ENCODE data around the gene HOXC5. TPM values are rescaled to one million over a fixed set of nuclear protein-coding genes. Genes with fewer than 3 reads are reported as not detected.

The HOXC5 gene
- total and polyA plus RNA-seq, 2 donors (not counting 1 experiment from before 2014, with no cell fraction given), result not detected

DNA sequence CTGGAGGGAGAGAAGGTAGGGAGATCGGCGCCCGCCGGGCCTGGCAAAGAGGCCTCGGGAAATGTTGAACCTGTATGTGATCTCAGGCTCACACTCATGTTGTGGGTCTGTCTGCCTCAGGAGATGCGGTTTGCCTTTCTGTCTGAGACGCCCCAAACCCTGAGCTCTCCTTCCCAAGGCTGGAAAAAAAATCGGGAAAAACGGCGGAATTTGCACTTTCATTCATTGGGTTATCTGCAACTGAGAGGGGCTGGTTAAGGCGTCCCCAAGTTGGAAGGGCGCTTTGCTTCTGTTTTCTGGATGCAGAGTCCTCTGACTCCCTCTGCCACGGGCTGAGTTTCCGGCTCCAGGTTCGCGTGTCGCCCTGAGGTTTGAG, 37.9 kb upstream of the HOXC5 start:
- Histone ChIP-seq H3K79me2 (ENCODE audit: control insufficient read depth, insufficient read depth, low read length) (no peaks in the 10 kb centered on the region), H3K36me3 (replicated peaks in 1 of 2; ENCODE audit: control extremely low read depth in 1 of 2, control insufficient read depth in 1 of 2, extremely low read depth in 1 of 2, insufficient read depth in 2 of 2, low read length in 1 of 2) (no peaks in the 10 kb centered on the region), H3K27ac (ENCODE audit: low read length in 2 of 2) (no peak overlapping the region), H4K20me1 (ENCODE audit: control insufficient read depth, insufficient read depth, low read length, poor library complexity, severe bottlenecking) (no peaks in the 10 kb centered on the region), H3K9me3 (ENCODE audit: control extremely low read depth in 1 of 3, control insufficient read depth in 2 of 3, insufficient read depth in 1 of 3, low read length in 2 of 3) (peaks cover 0 to 73% (median 0%) of the 10 kb centered on the region in 3 donors), H3K27me3 (replicated peaks in 1 of 4; ENCODE audit: control extremely low read depth in 1 of 4, control insufficient read depth in 3 of 4, insufficient read depth in 4 of 4, low read length in 3 of 4) (peaks cover 0 to 98% (median 86%) of the 10 kb centered on the region in 4 experiments), H2AFZ (ENCODE audit: insufficient read depth, low read depth, low read length, poor library complexity, severe bottlenecking) (peak overlapping the region; percentile 70), H3K4me2 (replicated peaks; ENCODE audit: low read depth, low read length, poor library complexity, severe bottlenecking) (peak overlapping the region; percentile 96), H3K4me1 (ENCODE audit: control insufficient read depth in 2 of 2, insufficient read depth in 2 of 2, low read length in 2 of 2) (peaks cover 34 to 64% of the 10 kb centered on the region in 2 donors), H3K4me3 (ENCODE audit: control extremely low read depth in 1 of 5, extremely low read depth in 1 of 5, insufficient read depth in 1 of 5, low read depth in 2 of 5, low read length in 4 of 5) (peak overlapping the region in 3 of 5 experiments; percentile 57 to 60 (median 59)), H3K9ac (ENCODE audit: low read length) (peak overlapping the region; percentile 58)
- H3K4me1 Mint-ChIP-seq, result peaks cover 37% of the 10 kb centered on the region
- no peak for TF ChIP-seq EZH2 (IDR thresholded peaks at IDR 0.05; ENCODE audit: borderline replicate concordance, insufficient read depth, low read depth, low read length, poor library complexity, severe bottlenecking)
- TF ChIP-seq, protein P1, sequence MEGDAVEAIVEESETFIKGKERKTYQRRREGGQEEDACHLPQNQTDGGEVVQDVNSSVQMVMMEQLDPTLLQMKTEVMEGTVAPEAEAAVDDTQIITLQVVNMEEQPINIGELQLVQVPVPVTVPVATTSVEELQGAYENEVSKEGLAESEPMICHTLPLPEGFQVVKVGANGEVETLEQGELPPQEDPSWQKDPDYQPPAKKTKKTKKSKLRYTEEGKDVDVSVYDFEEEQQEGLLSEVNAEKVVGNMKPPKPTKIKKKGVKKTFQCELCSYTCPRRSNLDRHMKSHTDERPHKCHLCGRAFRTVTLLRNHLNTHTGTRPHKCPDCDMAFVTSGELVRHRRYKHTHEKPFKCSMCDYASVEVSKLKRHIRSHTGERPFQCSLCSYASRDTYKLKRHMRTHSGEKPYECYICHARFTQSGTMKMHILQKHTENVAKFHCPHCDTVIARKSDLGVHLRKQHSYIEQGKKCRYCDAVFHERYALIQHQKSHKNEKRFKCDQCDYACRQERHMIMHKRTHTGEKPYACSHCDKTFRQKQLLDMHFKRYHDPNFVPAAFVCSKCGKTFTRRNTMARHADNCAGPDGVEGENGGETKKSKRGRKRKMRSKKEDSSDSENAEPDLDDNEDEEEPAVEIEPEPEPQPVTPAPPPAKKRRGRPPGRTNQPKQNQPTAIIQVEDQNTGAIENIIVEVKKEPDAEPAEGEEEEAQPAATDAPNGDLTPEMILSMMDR (IDR thresholded peaks at IDR 0.05), result no peak
- no peak for DNase-seq
- no peaks in the 10 kb centered on the region for H3K9me3 Mint-ChIP-seq (ENCODE audit: insufficient read depth)
- H3K4me3 Mint-ChIP-seq, result peak overlapping the region; percentile 89
- ChIA-PET POLR2A (interaction anchor here (0.6 to 0.7 kb wide), 2 partner anchors 19 to 219 kb away, joined by 3 to 10 read pairs; no protein-coding TSS in a partner anchor), CTCF (no interaction called here)
- H3K27me3 Mint-ChIP-seq, result peaks cover 91% of the 10 kb centered on the region
- intact Hi-C loops (cut with micrococcal nuclease), result loop anchor here (5.0 kb wide), 2 partner anchors 37 to 43 kb away; partner anchors contain the start of genes HOXC12 and HOXC5
- no peak for ATAC-seq (ENCODE audit: low read depth)
- WGBS (ENCODE audit: insufficient coverage), result 5% methylated on average over 17 of the region's 17 CpGs
- peak overlapping the region; percentile 47 for H3K27ac Mint-ChIP-seq
